ENCODE measurements around the gene ZFC3H1. TPM values are rescaled to one million over a fixed set of nuclear protein-coding genes. Genes with fewer than 3 reads are reported as not detected.

The ZFC3H1 gene
- total and polyA plus RNA-seq, 2 donors (not counting 3 experiments of a cell fraction or from before 2014, with no cell fraction given), result 23.6 to 60.4 TPM

DNA sequence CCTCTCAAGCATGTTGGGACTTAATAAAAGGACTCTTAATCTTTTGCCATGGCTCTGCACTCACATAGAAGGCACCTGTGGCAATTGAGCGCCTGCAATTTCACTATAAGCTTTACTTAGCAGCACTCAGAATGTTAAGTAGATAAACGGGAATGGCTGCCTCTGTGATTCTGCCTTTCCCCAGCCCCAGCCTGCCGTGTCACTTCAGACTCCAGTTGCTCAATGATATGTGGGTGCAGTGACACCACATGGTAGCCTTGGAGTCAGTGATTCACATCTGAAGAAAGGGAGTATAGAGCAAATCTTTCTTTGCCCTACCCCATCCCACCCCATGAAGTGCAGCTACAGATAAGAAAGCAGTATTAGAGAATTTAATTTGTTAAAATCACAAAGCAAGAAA is 96.1 kb downstream of the ZFC3H1 start:
- Histone ChIP-seq H3K36me3 (ENCODE audit: control insufficient read depth in 2 of 2, extremely low read depth in 1 of 2, insufficient read depth in 2 of 2, low read length in 2 of 2) (no peaks in the 10 kb centered on the region), H4K20me1 (replicated peaks; ENCODE audit: control insufficient read depth, extremely low read depth, insufficient read depth, low read length) (no peaks in the 10 kb centered on the region), H3K9me1 (replicated peaks; ENCODE audit: control insufficient read depth, extremely low read depth, insufficient read depth, low read length) (no peaks in the 10 kb centered on the region), H3K9me3 (replicated peaks; ENCODE audit: control insufficient read depth, insufficient read depth, low read length) (no peaks in the 10 kb centered on the region), H3K4me3 (replicated peaks in 1 of 3; ENCODE audit: insufficient read depth in 1 of 3, low read depth in 1 of 3, low read length in 3 of 3) (no peak overlapping the region), H2AFZ (ENCODE audit: low read depth, low read length) (no peak overlapping the region), H3K9ac (replicated peaks; ENCODE audit: extremely low read depth, insufficient read depth, low read length) (no peak overlapping the region), H3K79me2 (ENCODE audit: control insufficient read depth, insufficient read depth, low read length) (no peaks in the 10 kb centered on the region), H3K27ac (ENCODE audit: insufficient read depth, low read depth, low read length) (no peak overlapping the region), H3K4me2 (ENCODE audit: insufficient read depth, low read length) (no peak overlapping the region), H3K4me1 (ENCODE audit: control insufficient read depth, extremely low read depth, insufficient read depth, low read length) (no peaks in the 10 kb centered on the region), H3K27me3 (ENCODE audit: control insufficient read depth in 2 of 2, insufficient read depth in 2 of 2, low read length in 2 of 2) (peaks cover 2% of the 10 kb centered on the region in 2 experiments)
- no peak for DNase-seq (ENCODE audit: low read depth, low spot score)
- CTCF ChIA-PET, result no interaction called here
- intact Hi-C loops (cut with micrococcal nuclease), result no loop called here
- FAIRE-seq, result no peak
- POLR2A ChIA-PET, result no interaction called here
- no TSS peak for BruUV-seq (replicated peaks)
- dilution Hi-C loops (cut with MboI; ENCODE audit: extremely low pct_ligation_motif_present, low sequenced_read_pairs), result no loop called here
- no peak for TF ChIP-seq MYC (IDR thresholded peaks at IDR 0.05; ENCODE audit: low read depth, low read length)
- TF ChIP-seq, protein P1, sequence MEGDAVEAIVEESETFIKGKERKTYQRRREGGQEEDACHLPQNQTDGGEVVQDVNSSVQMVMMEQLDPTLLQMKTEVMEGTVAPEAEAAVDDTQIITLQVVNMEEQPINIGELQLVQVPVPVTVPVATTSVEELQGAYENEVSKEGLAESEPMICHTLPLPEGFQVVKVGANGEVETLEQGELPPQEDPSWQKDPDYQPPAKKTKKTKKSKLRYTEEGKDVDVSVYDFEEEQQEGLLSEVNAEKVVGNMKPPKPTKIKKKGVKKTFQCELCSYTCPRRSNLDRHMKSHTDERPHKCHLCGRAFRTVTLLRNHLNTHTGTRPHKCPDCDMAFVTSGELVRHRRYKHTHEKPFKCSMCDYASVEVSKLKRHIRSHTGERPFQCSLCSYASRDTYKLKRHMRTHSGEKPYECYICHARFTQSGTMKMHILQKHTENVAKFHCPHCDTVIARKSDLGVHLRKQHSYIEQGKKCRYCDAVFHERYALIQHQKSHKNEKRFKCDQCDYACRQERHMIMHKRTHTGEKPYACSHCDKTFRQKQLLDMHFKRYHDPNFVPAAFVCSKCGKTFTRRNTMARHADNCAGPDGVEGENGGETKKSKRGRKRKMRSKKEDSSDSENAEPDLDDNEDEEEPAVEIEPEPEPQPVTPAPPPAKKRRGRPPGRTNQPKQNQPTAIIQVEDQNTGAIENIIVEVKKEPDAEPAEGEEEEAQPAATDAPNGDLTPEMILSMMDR (IDR thresholded peaks at IDR 0.05; ENCODE audit: extremely low read depth in 1 of 2, insufficient read depth in 1 of 2, low read depth in 1 of 2, low read length in 2 of 2), result no peak
- no peak for TF ChIP-seq FOS (IDR thresholded peaks at IDR 0.05; ENCODE audit: borderline replicate concordance, insufficient read depth, low read length)
- no peak for TF ChIP-seq POLR2A (IDR thresholded peaks at IDR 0.05; ENCODE audit: low read depth, low read length)
- no peak for TF ChIP-seq POLR2AphosphoS5 (IDR thresholded peaks at IDR 0.05; ENCODE audit: insufficient read depth, low read depth, low read length)
- TF ChIP-seq, protein P2, sequence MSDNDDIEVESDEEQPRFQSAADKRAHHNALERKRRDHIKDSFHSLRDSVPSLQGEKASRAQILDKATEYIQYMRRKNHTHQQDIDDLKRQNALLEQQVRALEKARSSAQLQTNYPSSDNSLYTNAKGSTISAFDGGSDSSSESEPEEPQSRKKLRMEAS (IDR thresholded peaks at IDR 0.05; ENCODE audit: insufficient read depth, insufficient read length), result no peak
- no peak for TF ChIP-seq GATA2 (IDR thresholded peaks at IDR 0.05; ENCODE audit: insufficient read depth, insufficient read length, low read depth, low read length)
- TF ChIP-seq EZH2 (IDR thresholded peaks at IDR 0.05; ENCODE audit: borderline replicate concordance, low read depth, low read length, severe bottlenecking), result no peak
